Right atrium auricular region (tissue), 2 donors: ENCODE measurements around the gene DAB2. TPM values are rescaled to one million over a fixed set of nuclear protein-coding genes. Genes with fewer than 3 reads are reported as not detected.

Experiments used
- DNase-seq: peaks from one replicate; pipeline ENCODE4 v3.0.0-alpha.2; 2019; ENCODE audit warnings: low spot score
- H3K27ac ChIP-seq, 2 donors: fragments of 200-600 bp; sonication (generic); 1 replicate in 1 of 2; 2 replicates in 1 of 2; pipeline ENCODE4 v1.5.1; 2016 to 2019
- H3K27me3 ChIP-seq, 2 donors: fragments of 200-600 bp; sonication (generic); one replicate each; pipeline versions ENCODE4 v1.5.1 to v1.6.0; 2017 to 2019
- H3K36me3 ChIP-seq: fragments of 200-600 bp; sonication (generic); one replicate; pipeline ENCODE4 v1.5.1; 2016
- H3K4me1 ChIP-seq, 2 donors: fragments of 200-600 bp; sonication (generic); one replicate each; pipeline versions ENCODE4 v1.5.1 to v1.6.0; 2017 to 2019
- H3K4me3 ChIP-seq, 2 donors: fragments of 200-600 bp; sonication (generic); 1 replicate in 1 of 2; 2 replicates in 1 of 2; pipeline ENCODE4 v1.5.1; 2017 to 2019; ENCODE audit warnings: mild to moderate bottlenecking in 1 of 2, moderate library complexity in 1 of 2
- H3K9me3 ChIP-seq, 2 donors: fragments of 200-600 bp; sonication (generic); one replicate each; pipeline ENCODE4 v1.5.1; 2019
- CTCF ChIP-seq, 2 donors: fragments of 200-600 bp; sonication (generic); IDR thresholded peaks; one replicate each; pipeline ENCODE4 v1.5.1; 2019; ENCODE audit warnings: antibody characterized with exemption in 2 of 2
- total RNA-seq, 2 donors: library from RNA; depleted of rRNA; stranded (reverse); fragments of >200 nt; gene quantifications; one replicate each; pipeline ENCODE4 v1.1.0, GENCODE V29; 2016

The DAB2 gene
- total RNA-seq, 2 donors from 2014 or later, result 17.5 to 29.2 TPM

- no peak overlapping the region for H3K27ac ChIP-seq
- H3K27me3 ChIP-seq, result no peaks in the 10 kb centered on the region
- no peaks in the 10 kb centered on the region for H3K4me1 ChIP-seq
- TF ChIP-seq CTCF (IDR thresholded peaks at IDR 0.05), result no peak
- no peak for DNase-seq
- no peaks in the 10 kb centered on the region for H3K36me3 ChIP-seq
- H3K4me3 ChIP-seq, result no peak overlapping the region
- no peaks in the 10 kb centered on the region for H3K9me3 ChIP-seq
Observed at GRCh38 chr5:39440192-39440957, 15.6 kb upstream of the DAB2 start.

GRCh38 chr5:39439582-39440162 is 14.9 kb upstream of the DAB2 start:
- H3K27ac ChIP-seq, result no peak overlapping the region
- no peak overlapping the region for H3K4me3 ChIP-seq
- no peaks in the 10 kb centered on the region for H3K9me3 ChIP-seq
- TF ChIP-seq CTCF (IDR thresholded peaks at IDR 0.05), result no peak
- no peaks in the 10 kb centered on the region for H3K27me3 ChIP-seq
- DNase-seq, result no peak
- no peaks in the 10 kb centered on the region for H3K36me3 ChIP-seq
- H3K4me1 ChIP-seq, result no peaks in the 10 kb centered on the region

GRCh38 chr5:39437467-39437866 is 12.7 kb upstream of the DAB2 start:
- no peaks in the 10 kb centered on the region for H3K36me3 ChIP-seq
- no peak for TF ChIP-seq CTCF (IDR thresholded peaks at IDR 0.05)
- H3K4me3 ChIP-seq, result no peak overlapping the region
- no peak overlapping the region for H3K27ac ChIP-seq
- no peaks in the 10 kb centered on the region for H3K4me1 ChIP-seq
- no peaks in the 10 kb centered on the region for H3K9me3 ChIP-seq
- DNase-seq, result no peak
- no peaks in the 10 kb centered on the region for H3K27me3 ChIP-seq

- no peak for TF ChIP-seq CTCF (IDR thresholded peaks at IDR 0.05)
- H3K4me3 ChIP-seq, result no peak overlapping the region
- no peaks in the 10 kb centered on the region for H3K9me3 ChIP-seq
- no peaks in the 10 kb centered on the region for H3K27me3 ChIP-seq
- H3K27ac ChIP-seq, result no peak overlapping the region
- DNase-seq, result no peak
- H3K36me3 ChIP-seq, result no peaks in the 10 kb centered on the region
- no peaks in the 10 kb centered on the region for H3K4me1 ChIP-seq
Observed at GRCh38 chr5:39433848-39434247, 9.1 kb upstream of the DAB2 start.

GRCh38 chr5:39432696-39433530 is 8.1 kb upstream of the DAB2 start:
- no peaks in the 10 kb centered on the region for H3K9me3 ChIP-seq
- H3K36me3 ChIP-seq, result no peaks in the 10 kb centered on the region
- no peaks in the 10 kb centered on the region for H3K4me1 ChIP-seq
- no peak for DNase-seq
- H3K27ac ChIP-seq, result no peak overlapping the region
- no peak for TF ChIP-seq CTCF (IDR thresholded peaks at IDR 0.05)
- no peaks in the 10 kb centered on the region for H3K27me3 ChIP-seq
- H3K4me3 ChIP-seq, result no peak overlapping the region
